ENCODE measurements around the gene LRRC26.

LRRC26 gene

DNA sequence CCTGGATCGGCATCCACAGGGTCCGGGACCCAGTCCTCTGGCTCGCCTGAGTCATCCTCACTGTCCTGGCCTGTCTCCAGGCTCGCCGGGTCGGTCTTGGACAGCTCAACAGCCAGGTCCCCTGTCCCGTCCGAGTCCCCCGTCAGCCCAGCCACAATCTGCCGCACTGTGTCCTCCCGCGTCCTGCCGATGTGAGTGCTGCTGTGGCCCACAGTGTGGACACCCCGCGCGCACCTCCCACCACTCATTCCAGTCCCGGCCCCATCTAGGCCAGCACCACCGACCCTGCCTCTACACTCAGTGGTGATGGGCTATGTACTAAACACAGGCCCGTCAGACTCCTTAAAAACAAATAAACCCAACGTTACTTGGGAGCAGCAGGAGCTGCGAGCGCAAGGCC lies 11.8 kb upstream of the LRRC26 start:
- DNase-seq = no peak

- no peak for DNase-seq
These were observed 10.6 kb upstream of the LRRC26 start for GRCh38 chr9:137180491-137180890.

DNA sequence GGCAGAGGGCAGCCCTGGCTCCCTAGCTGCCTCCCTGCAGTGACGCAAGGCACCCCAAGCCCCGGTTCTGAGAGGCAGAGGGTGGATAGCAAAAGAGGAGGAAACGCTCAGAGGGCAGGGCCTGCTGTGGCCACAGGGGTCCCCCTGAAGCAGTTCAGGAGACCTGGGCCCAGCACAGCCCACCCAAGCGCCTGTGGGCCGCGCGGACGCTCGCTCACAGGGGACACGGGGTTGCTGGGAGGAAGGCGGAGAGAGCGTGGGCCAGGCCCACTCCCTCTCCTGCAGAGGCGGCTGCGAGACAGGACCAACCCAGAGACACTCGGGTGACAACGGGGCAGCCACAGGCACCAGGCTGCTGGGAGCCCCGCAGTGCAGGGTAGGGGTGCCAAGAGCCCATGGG lies 9.9 kb upstream of the LRRC26 start:
- DNase-seq = no peak

- DNase-seq = no peak
These were observed 9.2 kb upstream of the LRRC26 start for GRCh38 chr9:137178939-137179630.

DNA sequence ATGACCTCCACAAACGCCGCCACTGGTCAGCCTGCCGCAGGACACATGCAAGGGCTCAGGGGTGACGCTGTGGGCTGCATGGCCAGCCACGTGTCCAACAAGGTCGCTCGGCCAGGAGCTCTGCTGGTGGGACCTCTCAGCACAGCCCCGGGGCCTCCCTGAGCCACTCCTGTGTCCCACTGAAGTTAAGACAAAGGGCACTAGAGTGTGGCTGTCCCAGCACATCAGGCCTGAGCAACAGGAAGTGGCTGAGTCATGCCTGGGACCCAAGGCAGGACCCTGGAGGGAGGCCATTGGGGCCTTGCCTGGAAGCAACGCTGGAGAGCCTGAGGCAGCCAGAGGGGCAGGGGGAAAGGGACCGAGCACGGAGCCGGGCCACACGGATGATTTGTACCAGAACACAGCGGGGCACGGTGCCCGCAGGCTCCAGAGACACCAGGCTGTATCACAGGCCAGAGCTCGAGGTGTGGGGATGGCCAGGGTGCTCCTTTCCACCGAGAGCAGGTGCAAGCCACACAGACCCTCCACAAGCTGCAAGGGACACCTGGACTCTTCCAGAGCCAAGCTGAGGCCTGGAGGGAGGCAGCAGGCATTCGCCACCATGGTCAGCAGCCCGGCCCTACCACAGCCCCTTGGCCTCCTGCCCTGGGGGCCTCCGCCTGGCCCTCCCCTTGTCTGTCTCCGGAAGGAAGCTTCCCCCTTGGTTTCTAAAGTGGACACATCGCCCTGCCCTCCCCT lies 8.5 kb upstream of the LRRC26 start:
- no peak for DNase-seq

GRCh38 chr9:137176302-137177182 lies 6.7 kb upstream of the LRRC26 start:
- no peak for DNase-seq

DNA sequence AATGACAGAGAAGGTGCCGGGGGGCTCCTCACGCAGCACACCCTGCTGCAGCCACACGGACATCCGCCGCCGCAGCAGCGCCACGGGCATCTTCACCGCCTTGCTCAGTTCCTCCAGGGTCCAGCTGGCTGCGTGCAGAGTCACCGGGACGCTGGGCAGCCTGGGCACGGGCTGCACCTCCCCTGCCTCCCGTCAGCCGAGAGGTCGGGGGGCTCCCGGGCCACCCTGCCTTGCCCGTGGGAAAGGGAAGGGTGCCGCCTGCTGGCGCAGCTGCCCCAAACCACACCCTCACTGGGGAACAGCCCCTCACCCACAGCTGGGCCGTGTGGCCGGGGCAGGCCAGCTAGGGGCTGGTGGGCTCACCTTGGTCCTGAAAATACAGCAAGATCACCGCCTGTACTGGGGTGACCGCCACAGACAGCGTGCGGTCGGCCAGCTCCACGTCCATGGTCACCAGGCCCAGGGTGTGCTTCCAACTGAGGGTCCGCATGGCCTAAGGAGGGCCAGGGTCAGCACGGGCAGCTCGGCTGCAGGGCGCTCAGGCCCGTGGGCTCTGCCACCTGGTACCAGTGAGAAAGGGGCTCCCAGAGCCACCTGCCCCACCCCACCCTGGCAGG lies 5.6 kb upstream of the LRRC26 start:
- no peak for DNase-seq

GRCh38 chr9:137174722-137175293 lies 5.0 kb upstream of the LRRC26 start:
- DNase-seq = no peak

GRCh38 chr9:137173796-137174664 lies 4.2 kb upstream of the LRRC26 start:
- no peak for DNase-seq

GRCh38 chr9:137172901-137173795 lies 3.3 kb upstream of the LRRC26 start:
- peak; percentile 57 for DNase-seq

DNA sequence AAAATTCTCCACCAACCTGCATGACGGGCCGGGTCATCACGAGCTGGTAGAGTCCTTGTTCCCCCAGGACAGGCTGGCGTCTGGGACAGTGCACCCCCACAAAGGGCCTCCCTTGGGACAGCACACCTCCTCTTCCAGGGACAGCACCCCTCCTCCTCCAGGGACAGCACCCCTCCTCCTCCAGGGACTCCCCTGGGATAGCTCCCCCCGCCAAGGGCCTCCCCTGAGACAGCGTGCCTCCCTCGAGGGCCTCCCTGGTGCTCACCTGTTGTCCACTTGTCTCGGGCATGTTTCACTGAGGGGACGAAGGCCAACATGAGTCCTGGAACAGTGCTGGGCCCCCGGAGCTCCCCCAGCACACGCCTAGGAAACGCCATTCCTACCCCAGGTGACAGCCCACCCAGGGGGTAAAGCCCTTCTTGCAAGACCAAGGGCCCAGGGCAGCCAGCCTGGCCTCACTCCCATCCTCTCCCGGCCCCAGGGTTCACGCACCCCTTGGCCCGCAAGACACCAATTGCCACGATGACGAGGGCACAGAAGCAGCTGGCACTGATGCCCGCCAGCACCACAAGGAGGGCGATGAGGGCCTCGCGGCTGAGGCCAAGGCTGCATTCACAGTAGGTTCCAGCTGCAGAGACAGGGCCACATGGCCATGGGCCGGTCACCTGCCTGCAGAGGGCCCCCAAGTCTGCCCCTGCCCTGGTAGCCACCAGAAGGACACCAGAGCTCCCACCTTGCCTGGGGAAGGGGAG lies 1.5 kb upstream of the LRRC26 start:
- DNase-seq = no peak

DNA sequence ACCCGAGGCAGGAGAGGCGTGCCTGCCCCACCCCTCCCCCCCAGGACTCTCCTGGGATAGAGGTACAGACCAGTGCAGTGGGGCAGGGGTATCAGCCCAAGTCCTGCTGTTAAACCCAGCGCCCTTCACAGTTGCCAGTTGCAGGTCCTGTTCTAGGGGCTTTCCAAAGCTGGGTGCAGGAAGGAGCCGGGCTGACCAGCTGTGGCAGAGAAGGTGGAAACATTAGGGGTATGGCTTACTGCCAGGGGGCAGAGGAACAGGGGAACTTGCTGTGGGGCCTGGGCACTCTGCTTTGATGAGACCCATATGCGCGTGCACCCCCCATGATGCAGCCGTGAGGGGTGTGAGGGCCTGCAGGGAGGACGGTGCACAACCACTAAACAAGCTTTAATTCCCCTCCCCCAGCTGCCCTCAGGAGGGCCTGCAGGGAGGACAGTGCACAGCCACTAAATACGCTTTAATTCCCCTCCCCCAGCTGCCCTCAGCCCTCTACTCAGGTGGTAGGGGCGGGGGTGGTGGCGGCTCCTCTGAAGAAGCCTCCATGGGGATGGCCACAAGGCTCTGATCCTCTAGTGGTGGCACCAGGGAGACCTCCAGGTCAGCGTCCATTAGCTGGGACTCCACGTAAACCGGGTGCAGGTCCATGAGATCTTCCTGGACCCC lies 766 bp upstream of the LRRC26 start:
- no peak for DNase-seq

- peak; percentile 66 for DNase-seq
These were observed 671 bp downstream of the LRRC26 start for GRCh38 chr9:137168904-137169856.

DNA sequence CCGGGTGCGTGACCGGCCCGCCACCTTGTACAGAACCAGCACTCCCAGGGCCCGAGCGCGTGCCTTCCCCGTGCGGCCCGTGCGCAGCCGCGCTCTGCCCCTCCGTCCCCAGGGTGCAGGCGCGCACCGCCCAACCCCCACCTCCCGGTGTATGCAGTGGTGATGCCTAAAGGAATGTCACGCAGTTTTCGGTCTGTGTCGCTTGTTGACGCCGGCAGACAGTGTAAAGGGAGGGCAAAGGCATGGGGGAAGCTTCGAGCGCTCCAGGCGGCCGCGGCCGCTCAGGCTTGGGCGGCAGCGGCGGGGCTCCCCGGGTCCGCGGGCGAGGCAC lies 1.3 kb downstream of the LRRC26 start:
- DNase-seq = no peak

- no peak for DNase-seq
These were observed 1.9 kb downstream of the LRRC26 start for GRCh38 chr9:137167747-137168572.

- no peak for DNase-seq
These were observed 2.5 kb downstream of the LRRC26 start for GRCh38 chr9:137167277-137167746.
